H1 (cell line): ENCODE data around the gene IL18RAP. TPM values are rescaled to one million over a fixed set of nuclear protein-coding genes. Genes with fewer than 3 reads are reported as not detected.

ENCODE experiments used
- CTCF ChIA-PET: fragments of 300-600 bp; sonication (Branson Sonifier 250); formaldehyde crosslinking; loops from one replicate; lab custom pipeline; 2021; ENCODE audit not compliant: partially characterized antibody; lab: Charles Lee
- POLR2A ChIA-PET: fragments of 300-600 bp; sonication (Branson Sonifier 250); formaldehyde crosslinking; loops from one replicate; lab custom pipeline; 2021; ENCODE audit warnings: inconsistent platforms; ENCODE audit not compliant: partially characterized antibody; lab: Charles Lee
- DNase-seq, 2 experiments: peaks; one replicate each; pipeline versions ENCODE4 v3.0.0 to v3.0.0-alpha.2; 2010 to 2022; ENCODE audit warnings: low spot score in 2 of 2, low read depth in 1 of 2, mixed read lengths in 1 of 2
- FAIRE-seq: peaks from 2 replicates; lab custom pipeline; 2011; peaks lifted over from hg19 to GRCh38; lab: Jason Lieb, UNC
- H2AFZ ChIP-seq: 2 replicates; pipeline ENCODE4 v1.8.1; 2012; ENCODE audit warnings: low read length, inconsistent platforms
- H2AK5ac ChIP-seq: 2 replicates; pipeline ENCODE4 v1.6.1; 2013; ENCODE audit warnings: low read depth, low read length
- H2BK120ac ChIP-seq: replicated peaks from 2 replicates; pipeline ENCODE3; 2013; ENCODE audit warnings: low read depth, low read length, inconsistent platforms
- H2BK12ac ChIP-seq: 2 replicates; pipeline ENCODE4 v1.6.1; 2013; ENCODE audit warnings: low read depth, low read length
- H2BK15ac ChIP-seq: 2 replicates; pipeline ENCODE4 v1.6.1; 2013; ENCODE audit warnings: low read length
- H2BK20ac ChIP-seq: 2 replicates; pipeline ENCODE4 v1.6.1; 2013; ENCODE audit warnings: low read length
- H2BK5ac ChIP-seq: 2 replicates; pipeline ENCODE4 v1.6.1; 2013; ENCODE audit warnings: low read depth, low read length
- H3K14ac ChIP-seq: 2 replicates; pipeline ENCODE4 v1.6.1; 2013; ENCODE audit warnings: inconsistent platforms; ENCODE audit not compliant: insufficient read length
- H3K18ac ChIP-seq: 2 replicates; pipeline ENCODE4 v1.6.1; 2013; ENCODE audit warnings: low read length; ENCODE audit errors: extremely low read depth
- H3K23ac ChIP-seq: 2 replicates; pipeline ENCODE4 v1.6.1; 2013; ENCODE audit warnings: inconsistent platforms; ENCODE audit not compliant: insufficient read length
- H3K23me2 ChIP-seq: 2 replicates; pipeline ENCODE4 v1.6.1; 2013; ENCODE audit warnings: low read depth, low read length
- H3K27ac ChIP-seq: 2 replicates; pipeline ENCODE4 v1.6.1; 2011; ENCODE audit warnings: low read depth, low read length, inconsistent platforms
- H3K27me3 ChIP-seq, 4 experiments: replicated peaks in 1 of 4; 1 replicate in 1 of 4; 2 replicates in 3 of 4; pipeline versions ENCODE4 v1.6.1 to v1.8.1; 2011 to 2013; ENCODE audit warnings: low read length in 3 of 4, mild to moderate bottlenecking in 3 of 4, inconsistent platforms in 2 of 4, mixed read lengths in 2 of 4, moderate library complexity in 1 of 4; ENCODE audit not compliant: control insufficient read depth in 3 of 4, insufficient read depth in 3 of 4; ENCODE audit errors: extremely low read depth in 1 of 4
- H3K36me3 ChIP-seq, 4 experiments: 2 replicates each; pipeline versions ENCODE4 v1.6.1 to v1.8.1; 2011 to 2013; ENCODE audit warnings: mild to moderate bottlenecking in 4 of 4, low read length in 3 of 4, moderate library complexity in 2 of 4, control low read depth in 1 of 4, inconsistent platforms in 1 of 4; ENCODE audit not compliant: insufficient read depth in 4 of 4, control insufficient read depth in 2 of 4
- H3K4ac ChIP-seq: replicated peaks from 2 replicates; pipeline ENCODE3; 2013; ENCODE audit warnings: low read length, low read depth, mixed read lengths, inconsistent platforms; ENCODE audit not compliant: insufficient read length
- H3K4me1 ChIP-seq, 4 experiments: replicated peaks in 1 of 4; 1 replicate in 1 of 4; 2 replicates in 3 of 4; pipeline versions ENCODE4 v1.6.1 to v1.8.1; 2011 to 2013; ENCODE audit warnings: low read length in 3 of 4, inconsistent platforms in 2 of 4, mixed read lengths in 1 of 4; ENCODE audit not compliant: insufficient read depth in 4 of 4, control insufficient read depth in 3 of 4
- H3K4me2 ChIP-seq, 2 experiments: 2 replicates each; pipeline versions ENCODE4 v1.6.1 to v1.8.1; 2011 to 2013; ENCODE audit warnings: low read depth in 2 of 2, low read length in 2 of 2, control low read depth in 1 of 2, inconsistent platforms in 1 of 2, mild to moderate bottlenecking in 1 of 2; ENCODE audit not compliant: insufficient read depth in 1 of 2
- H3K4me3 ChIP-seq, 4 experiments: fragments of 200-600, 300-600 bp in 1 of 4; sonication (generic), shearing (Covaris generic), sonication (Bioruptor Twin) in 1 of 4; 2 replicates each; pipeline versions ENCODE4 v1.5.1 to v1.8.1; 2011 to 2016; ENCODE audit warnings: low read length in 4 of 4, low read depth in 3 of 4, control low read depth in 2 of 4, inconsistent platforms in 2 of 4, mild to moderate bottlenecking in 2 of 4, mixed read lengths in 1 of 4, moderate library complexity in 1 of 4; ENCODE audit not compliant: insufficient read depth in 2 of 4; ENCODE audit errors: extremely low read depth in 1 of 4
- H3K56ac ChIP-seq: replicated peaks from 2 replicates; pipeline ENCODE3; 2013; ENCODE audit warnings: low read depth, mild to moderate bottlenecking, mixed read lengths, low read length, inconsistent platforms; ENCODE audit not compliant: insufficient read length
- H3K79me1 ChIP-seq: 2 replicates; pipeline ENCODE4 v1.6.1; 2013; ENCODE audit warnings: low read depth, low read length, control low read depth
- H3K79me2 ChIP-seq, 2 experiments: 2 replicates each; pipeline versions ENCODE4 v1.6.1 to v1.8.1; 2012 to 2013; ENCODE audit warnings: low read length in 2 of 2, mild to moderate bottlenecking in 2 of 2, inconsistent platforms in 1 of 2; ENCODE audit not compliant: insufficient read depth in 2 of 2, control insufficient read depth in 1 of 2
- H3K9ac ChIP-seq, 4 experiments: replicated peaks in 1 of 4; 1 replicate in 1 of 4; 2 replicates in 3 of 4; pipeline versions ENCODE4 v1.6.1 to v1.8.1; 2011 to 2013; ENCODE audit warnings: low read depth in 3 of 4, low read length in 3 of 4, control low read depth in 2 of 4, mild to moderate bottlenecking in 2 of 4, moderate library complexity in 2 of 4, inconsistent platforms in 1 of 4; ENCODE audit errors: extremely low read depth in 1 of 4
- H3K9me3 ChIP-seq, 2 experiments: 2 replicates each; pipeline versions ENCODE4 v1.6.1 to v1.8.1; 2012 to 2013; ENCODE audit warnings: mild to moderate bottlenecking in 2 of 2, moderate library complexity in 2 of 2, control low read depth in 1 of 2, inconsistent platforms in 1 of 2, low read depth in 1 of 2, low read length in 1 of 2, mixed read lengths in 1 of 2; ENCODE audit not compliant: insufficient read depth in 2 of 2
- H4K20me1 ChIP-seq, 2 experiments: replicated peaks in 1 of 2; 2 replicates each; pipeline versions ENCODE3 to v1.8.1; 2011 to 2013; ENCODE audit warnings: inconsistent platforms in 2 of 2, low read length in 2 of 2, mild to moderate bottlenecking in 1 of 2; ENCODE audit not compliant: insufficient read depth in 2 of 2, control insufficient read depth in 1 of 2
- H4K5ac ChIP-seq: 2 replicates; pipeline ENCODE4 v1.6.1; 2013; ENCODE audit warnings: low read length, low read depth, mixed read lengths, inconsistent platforms; ENCODE audit not compliant: insufficient read length
- H4K8ac ChIP-seq: 2 replicates; pipeline ENCODE4 v1.8.0; 2013; ENCODE audit warnings: mild to moderate bottlenecking, moderate library complexity, low read length, inconsistent platforms; ENCODE audit not compliant: insufficient read depth; ENCODE audit errors: extremely low read depth
- H4K91ac ChIP-seq: replicated peaks from 2 replicates; pipeline ENCODE3; 2013; ENCODE audit warnings: low read length, mixed read lengths, inconsistent platforms; ENCODE audit not compliant: insufficient read length
- ASH2L ChIP-seq: fragments of 200-600, 300-600 bp; sonication (generic); IDR thresholded peaks from one replicate; pipeline ENCODE4 v1.7.1; 2017; ENCODE audit warnings: low read length
- BACH1 ChIP-seq: IDR thresholded peaks from 2 replicates; pipeline ENCODE4 v1.6.1; 2012; ENCODE audit warnings: low read length, improper control_type of control experiment
- FOSL1 ChIP-seq: IDR thresholded peaks from 2 replicates; pipeline ENCODE4 v1.6.1; 2011; ENCODE audit warnings: mild to moderate bottlenecking, low read depth, low read length, moderate library complexity; ENCODE audit not compliant: insufficient read depth
- JUN ChIP-seq: IDR thresholded peaks from 2 replicates; pipeline ENCODE4 v1.6.1; 2011; ENCODE audit warnings: low read depth, mild to moderate bottlenecking, improper control_type of control experiment, low read length
- JUND ChIP-seq: IDR thresholded peaks from 2 replicates; pipeline ENCODE4 v1.6.1; 2011; ENCODE audit warnings: mild to moderate bottlenecking, improper control_type of control experiment, low read length
- MAFK ChIP-seq: IDR thresholded peaks from 2 replicates; pipeline ENCODE4 v1.6.1; 2012; ENCODE audit warnings: low read depth, mild to moderate bottlenecking, improper control_type of control experiment, low read length
- MAX ChIP-seq: IDR thresholded peaks from 2 replicates; pipeline ENCODE4 v1.6.1; 2012; ENCODE audit warnings: inconsistent platforms
- POLR2A ChIP-seq, 2 experiments: IDR thresholded peaks; 1 replicate in 1 of 2; 2 replicates in 1 of 2; pipeline ENCODE4 v1.6.1; 2011; ENCODE audit warnings: low read depth in 2 of 2, low read length in 2 of 2, mild to moderate bottlenecking in 2 of 2; ENCODE audit errors: control extremely low read depth in 1 of 2
- RBBP5 ChIP-seq: IDR thresholded peaks from 2 replicates; pipeline ENCODE4 v1.7.1; 2012; ENCODE audit warnings: low read depth, mild to moderate bottlenecking, inconsistent platforms, low read length, moderate library complexity, borderline replicate concordance
- SIN3A ChIP-seq, 2 experiments: IDR thresholded peaks in 1 of 2; conservative IDR thresholded peaks in 1 of 2; 2 replicates each; pipeline ENCODE4 v1.6.1; 2011 to 2012; ENCODE audit warnings: low read length in 2 of 2, improper control_type of control experiment in 1 of 2, low read depth in 1 of 2, mild to moderate bottlenecking in 1 of 2
- SRF ChIP-seq: IDR thresholded peaks from 2 replicates; pipeline ENCODE4 v1.6.1; 2011; ENCODE audit warnings: mild to moderate bottlenecking, low read depth, low read length, moderate library complexity
- TAF7 ChIP-seq: optimal IDR thresholded peaks from 2 replicates; pipeline ENCODE3; 2011; ENCODE audit warnings: low read depth, mild to moderate bottlenecking, inconsistent platforms, low read length, moderate library complexity, borderline replicate concordance
- TEAD4 ChIP-seq: IDR thresholded peaks from 2 replicates; pipeline ENCODE4 v1.6.1; 2012; ENCODE audit warnings: low read depth, low read length, inconsistent platforms, mixed read lengths
- ZNF274 ChIP-seq: IDR thresholded peaks from 2 replicates; pipeline ENCODE4 v1.7.0; 2012; ENCODE audit warnings: low read length, borderline replicate concordance; ENCODE audit errors: extremely low read depth
- WGBS, 2 experiments: shearing (Covaris generic) in 1 of 2; methylation state at CpG; one replicate each; pipeline versions ENCODE4 v1.1.6 to v1.1.7; 2013 to 2015; ENCODE audit warnings: low lambda C conversion rate in 2 of 2, mixed read lengths in 2 of 2, inconsistent platforms in 1 of 2, low coverage in 1 of 2, missing lambda C conversion rate in 1 of 2; ENCODE audit not compliant: insufficient replicate concordance in 2 of 2, insufficient coverage in 1 of 2, insufficient read length in 1 of 2; ENCODE audit errors: extremely low coverage in 1 of 2, missing lambda C conversion rate in 1 of 2; 5-methylcytosine and 5-hydroxymethylcytosine counted together
- polyA plus RNA-seq, 7 experiments: library from polyadenylated mRNA; depleted of rRNA in 3 of 7; stranded (reverse) in 5 of 7; unstranded in 2 of 7; fragments of >200 nt in 5 of 7; fragments of 200-250 nt in 2 of 7; gene quantifications; 1 replicate in 5 of 7; 2 replicates in 1 of 7; 4 replicates in 1 of 7; pipeline versions ENCODE4 v1.2.1 to v1.2.3, GENCODE V29; 2011 to 2013; ENCODE audit warnings: missing spikeins in 2 of 7, mixed read lengths in 2 of 7
- total RNA-seq: library from RNA; stranded (reverse); fragmentation: NEBNext Ultra II Directional; extraction: Animal tissue kit (Norgen Biotek cat#: 25700); gene quantifications from 2 replicates; pipeline ENCODE4 v1.2.1, GENCODE V29; 2021

IL18RAP gene
- total and polyA plus RNA-seq, 2 of the 8 experiments (the other 6 are each of a cell fraction or from before 2014, with no cell fraction given) = not detected

GRCh38 chr2:102386867-102387541 is 36.0 kb upstream of the IL18RAP start:
- Histone ChIP-seq H2BK12ac (no peak overlapping the region), H2BK20ac (no peak overlapping the region), H2BK5ac (no peak overlapping the region), H4K20me1 (no peaks in the 10 kb centered on the region), H3K4me1 (no peaks in the 10 kb centered on the region), H3K9me3 (peaks cover 5 to 6% of the 10 kb centered on the region in 2 experiments; a peak in 1 of 4 replicates), H3K79me1 (no peaks in the 10 kb centered on the region), H3K36me3 (no peaks in the 10 kb centered on the region; a peak in 1 of 8 replicates), H3K27ac (no peak overlapping the region), H3K4ac (no peak overlapping the region), H2AFZ (no peak overlapping the region), H3K9ac (no peak overlapping the region), H3K23ac (no peak overlapping the region), H3K4me2 (no peak overlapping the region), H3K4me3 (no peak overlapping the region), H4K5ac (no peak overlapping the region), H2BK120ac (no peak overlapping the region), H4K91ac (no peak overlapping the region), H3K56ac (no peak overlapping the region), H3K27me3 (no peaks in the 10 kb centered on the region), H2BK15ac (no peak overlapping the region), H2AK5ac (no peak overlapping the region), H4K8ac (no peak overlapping the region), H3K23me2 (no peaks in the 10 kb centered on the region; the same call in 1 of the 2 replicates), H3K18ac (no peak overlapping the region), H3K14ac (no peak overlapping the region), H3K79me2 (no peaks in the 10 kb centered on the region)
- no peak for FAIRE-seq
- ChIA-PET POLR2A (no interaction called here), CTCF (interaction anchor here (1.6 kb wide), 1 partner anchor 31 kb away, joined by 5 read pairs; the partner anchor contains the start of gene IL18R1)
- WGBS, 2 experiments = 98% methylated on average over 3 of the region's 3 CpGs; no CpG with 5 or more reads in 1 of the 2 experiments
- no peak for DNase-seq
- TF ChIP-seq POLR2A (IDR thresholded peaks at IDR 0.05; ENCODE audit: control extremely low read depth in 1 of 2, low read depth in 2 of 2, low read length in 2 of 2) (no peak), MAFK (no peak), JUND (no peak), BACH1 (no peak), SIN3A (conservative IDR thresholded peaks at IDR 0.05 in 1 of 2, IDR thresholded peaks at IDR 0.05 in 1 of 2; ENCODE audit: low read depth in 1 of 2, low read length in 2 of 2) (no peak), TEAD4 (no peak), FOSL1 (no peak), MAX (no peak), ZNF274 (no peak), SRF (no peak), JUN (no peak), TAF7 (no peak), RBBP5 (no peak), ASH2L (no peak)
